ENCODE results near the gene PRSS50.

The PRSS50 gene

GRCh38 chr3:46692566-46692990 is 25.1 kb downstream of the PRSS50 start:
- DNase-seq (ENCODE audit: low read depth): no peak

- DNase-seq (ENCODE audit: low read depth): no peak
Observed at GRCh38 chr3:46690798-46691197, 26.9 kb downstream of the PRSS50 start.

GRCh38 chr3:46685446-46685845 is 32.2 kb downstream of the PRSS50 start:
- DNase-seq (ENCODE audit: low read depth): no peak

GRCh38 chr3:46684891-46685290 is 32.8 kb downstream of the PRSS50 start:
- no peak for DNase-seq (ENCODE audit: low read depth)

GRCh38 chr3:46682974-46683373 is 34.7 kb downstream of the PRSS50 start:
- DNase-seq (ENCODE audit: low read depth): no peak

GRCh38 chr3:46681856-46682540 is 35.7 kb downstream of the PRSS50 start:
- DNase-seq (ENCODE audit: low read depth): no peak

- no peak for DNase-seq (ENCODE audit: low read depth)
Observed at GRCh38 chr3:46681387-46681786, 36.3 kb downstream of the PRSS50 start.

GRCh38 chr3:46680298-46680826 is 37.3 kb downstream of the PRSS50 start:
- DNase-seq (ENCODE audit: low read depth): no peak

GRCh38 chr3:46679681-46680080 is 38.0 kb downstream of the PRSS50 start:
- DNase-seq (ENCODE audit: low read depth): no peak

GRCh38 chr3:46678280-46678679 is 39.4 kb downstream of the PRSS50 start:
- DNase-seq (ENCODE audit: low read depth): no peak

GRCh38 chr3:46677411-46677726 is 40.3 kb downstream of the PRSS50 start:
- DNase-seq (ENCODE audit: low read depth): no peak

- no peak for DNase-seq (ENCODE audit: low read depth)
Observed at GRCh38 chr3:46676601-46677410, 40.9 kb downstream of the PRSS50 start.

GRCh38 chr3:46675843-46676567 is 41.7 kb downstream of the PRSS50 start:
- DNase-seq (ENCODE audit: low read depth): no peak

GRCh38 chr3:46675426-46675825 is 42.2 kb downstream of the PRSS50 start:
- no peak for DNase-seq (ENCODE audit: low read depth)

- DNase-seq (ENCODE audit: low read depth): no peak
Observed at GRCh38 chr3:46674031-46674845, 43.4 kb downstream of the PRSS50 start.

- no peak for DNase-seq (ENCODE audit: low read depth)
Observed at GRCh38 chr3:46673151-46674030, 44.3 kb downstream of the PRSS50 start.

GRCh38 chr3:46672349-46672695 is 45.3 kb downstream of the PRSS50 start:
- DNase-seq (ENCODE audit: low read depth): no peak

GRCh38 chr3:46671541-46672348 is 45.9 kb downstream of the PRSS50 start:
- DNase-seq (ENCODE audit: low read depth): no peak

- DNase-seq (ENCODE audit: low read depth): no peak
Observed at GRCh38 chr3:46670891-46671427, 46.7 kb downstream of the PRSS50 start.

Data from T follicular helper cell (primary cell).